HG03280 (cell line): Measurements from ENCODE around the gene FHIT.
"Not testable (repeated sequence)": the region's sequence is repeated elsewhere in the genome, so short reads cannot be mapped to it uniquely, and the experiment has no call there.

ENCODE experiments used
- ATAC-seq: cut with Tn5 transposase; IDR thresholded peaks from one replicate; pipeline ENCODE4 v1.9.1; 2021; ENCODE audit warnings: mild to moderate bottlenecking, moderate library complexity; ENCODE audit not compliant: unreplicated experiment

Gene FHIT

GRCh38 chr3:61117045-61117898 is 134.0 kb downstream of the FHIT start:
- no peak for ATAC-seq

- ATAC-seq: no peak
Measured at GRCh38 chr3:61114316-61114953, 136.8 kb downstream of the FHIT start.

DNA sequence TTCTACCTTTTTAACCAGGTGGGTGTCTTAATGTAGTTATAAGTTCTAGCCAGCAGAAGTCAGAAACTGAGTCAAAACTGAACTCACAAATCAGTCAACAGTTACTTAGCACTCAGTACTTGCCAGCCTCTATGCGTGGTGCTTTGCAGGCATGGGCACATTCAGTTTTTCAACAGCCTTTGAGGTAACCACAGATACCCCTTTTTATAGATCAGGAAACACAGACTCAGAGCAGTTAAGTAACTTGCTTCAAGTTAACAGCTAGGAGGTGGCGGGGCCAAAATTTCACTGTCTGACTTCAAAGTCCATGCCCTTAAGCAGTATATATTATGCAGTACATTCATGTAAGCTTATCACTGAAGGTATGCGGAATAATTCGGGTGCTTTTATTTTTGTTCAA is 139.4 kb downstream of the FHIT start:
- ATAC-seq: peak; percentile 54

DNA sequence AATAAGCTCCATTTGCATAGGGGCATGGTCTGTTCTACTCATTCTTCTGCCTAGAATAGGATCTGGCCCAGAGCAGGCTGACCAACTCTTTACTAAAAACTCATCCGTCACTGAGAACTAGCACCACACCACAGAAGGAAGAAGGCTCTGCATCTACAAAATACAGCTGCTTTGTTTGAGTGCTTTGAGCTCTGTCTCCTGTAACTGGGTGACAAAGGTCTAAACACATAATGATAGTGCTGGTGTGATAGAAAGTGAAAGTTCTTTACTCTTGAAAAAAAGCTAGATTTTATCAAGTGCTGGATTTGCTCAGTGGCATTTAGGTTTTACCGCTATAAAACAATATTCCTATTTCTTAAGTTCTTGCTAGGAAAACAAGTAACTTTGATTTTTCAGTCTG is 140.7 kb downstream of the FHIT start:
- ATAC-seq: no peak

- ATAC-seq: no peak
Measured at GRCh38 chr3:61108247-61109019, 142.8 kb downstream of the FHIT start.

DNA sequence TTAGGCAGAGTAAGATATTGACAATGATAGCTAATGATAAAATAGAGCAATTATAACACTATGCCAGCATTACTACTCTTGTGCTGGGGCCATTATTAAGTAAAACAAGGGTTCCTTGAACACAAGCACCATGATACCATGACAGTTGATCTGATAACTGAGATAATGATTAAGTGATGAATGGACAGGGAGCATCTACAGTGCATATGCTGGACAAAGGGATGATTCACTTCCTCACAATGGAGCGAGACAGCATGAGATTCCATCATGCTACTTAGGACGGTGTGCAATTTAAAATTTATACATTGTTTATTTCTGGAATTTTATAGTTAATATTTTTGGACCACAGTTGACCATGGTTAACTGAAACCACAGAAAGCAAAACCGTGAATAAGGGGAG is 156.6 kb downstream of the FHIT start:
- ATAC-seq: no peak

DNA sequence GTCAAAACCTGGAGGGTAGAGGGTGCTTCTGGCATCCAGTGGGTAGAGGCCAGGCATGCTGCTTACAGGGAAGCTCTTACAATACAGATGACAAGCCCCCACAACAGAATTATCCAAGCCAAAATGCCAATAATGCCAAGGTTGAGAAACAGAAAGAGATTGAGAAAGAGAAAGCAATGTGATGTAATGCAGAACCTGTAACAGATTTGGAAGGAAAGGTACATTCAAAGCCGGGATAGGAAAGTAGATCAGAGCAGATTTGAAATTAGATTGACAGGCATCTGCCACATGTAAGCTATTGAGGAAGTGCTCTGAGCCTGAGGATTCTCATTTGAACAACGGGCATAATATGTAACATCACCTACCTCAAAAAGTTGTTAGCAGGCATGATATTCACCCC is 157.9 kb downstream of the FHIT start:
- no peak for ATAC-seq

- ATAC-seq: no peak
Measured at GRCh38 chr3:61092870-61093269, 158.4 kb downstream of the FHIT start.

DNA sequence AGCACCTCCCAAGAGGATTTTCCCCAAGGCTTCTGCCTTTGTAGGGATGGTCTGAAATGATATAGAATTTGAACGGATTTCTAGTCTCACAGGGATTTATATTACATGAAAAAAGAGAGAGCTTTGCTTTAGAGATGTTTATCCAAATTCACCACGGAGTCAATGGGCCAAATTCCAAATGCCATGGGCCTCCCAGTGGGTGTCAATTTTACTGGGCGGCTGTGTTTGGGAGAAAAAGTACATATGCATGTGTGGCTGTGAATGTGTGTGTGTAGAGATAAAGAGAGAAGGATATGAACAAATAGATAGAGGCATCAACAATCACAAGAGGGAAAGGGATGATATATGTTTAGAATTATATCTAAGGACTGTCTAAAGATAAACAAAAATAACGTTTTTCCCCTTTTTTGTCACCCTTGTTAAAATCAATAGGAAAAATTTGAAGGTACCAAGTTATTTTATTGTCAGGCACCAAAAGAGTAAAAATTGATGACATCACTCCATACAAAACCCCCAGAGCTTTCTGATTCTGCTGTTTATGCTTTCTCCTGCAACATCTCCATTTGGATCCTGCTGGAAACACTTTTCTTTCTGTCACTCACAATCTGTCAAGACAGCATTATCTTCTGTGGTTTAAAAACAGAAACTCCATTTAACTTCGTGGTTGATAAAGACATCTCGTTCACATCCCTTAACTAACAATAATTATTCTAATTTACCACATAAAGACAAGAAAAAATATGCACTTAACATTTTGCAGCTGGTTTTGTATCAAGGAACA is 160.7 kb downstream of the FHIT start:
- ATAC-seq: no peak

- ATAC-seq: no peak
Measured at GRCh38 chr3:61087465-61087864, 163.8 kb downstream of the FHIT start.

- ATAC-seq: no peak
Measured at GRCh38 chr3:61081554-61081953, 169.7 kb downstream of the FHIT start.

GRCh38 chr3:61080737-61081445 is 170.4 kb downstream of the FHIT start:
- ATAC-seq: no peak

DNA sequence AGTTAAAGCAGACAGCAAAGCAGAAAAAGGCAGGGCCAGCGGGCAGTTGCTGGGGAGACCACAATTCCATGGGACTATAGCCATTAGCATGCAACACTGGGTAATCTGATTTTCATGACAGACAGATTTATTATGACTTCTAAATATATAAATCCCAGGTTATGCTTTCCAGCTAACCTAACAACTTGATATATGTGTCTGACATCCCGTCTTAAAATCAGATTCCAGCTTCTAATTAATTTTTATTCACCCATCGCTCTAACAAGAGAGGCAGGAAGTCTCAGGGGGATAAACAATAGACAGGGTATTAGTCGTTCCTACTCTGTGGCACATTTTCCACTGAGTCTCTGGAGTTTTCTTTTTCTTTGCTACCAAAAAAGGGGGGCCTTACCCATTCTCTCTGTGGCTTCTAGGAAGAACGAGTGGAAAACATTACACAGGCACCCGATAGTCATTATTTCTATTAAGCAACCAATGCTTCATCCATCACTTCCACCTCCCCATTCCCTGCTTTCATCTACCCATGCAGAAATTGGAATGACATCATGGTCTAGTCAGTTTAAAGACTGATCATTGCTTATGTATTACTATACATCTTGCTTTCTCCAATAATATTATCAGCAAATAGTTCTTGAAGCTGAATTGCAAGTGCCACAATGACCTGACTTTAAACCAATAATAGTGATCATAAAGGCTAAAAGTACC is 173.1 kb downstream of the FHIT start:
- no peak for ATAC-seq

DNA sequence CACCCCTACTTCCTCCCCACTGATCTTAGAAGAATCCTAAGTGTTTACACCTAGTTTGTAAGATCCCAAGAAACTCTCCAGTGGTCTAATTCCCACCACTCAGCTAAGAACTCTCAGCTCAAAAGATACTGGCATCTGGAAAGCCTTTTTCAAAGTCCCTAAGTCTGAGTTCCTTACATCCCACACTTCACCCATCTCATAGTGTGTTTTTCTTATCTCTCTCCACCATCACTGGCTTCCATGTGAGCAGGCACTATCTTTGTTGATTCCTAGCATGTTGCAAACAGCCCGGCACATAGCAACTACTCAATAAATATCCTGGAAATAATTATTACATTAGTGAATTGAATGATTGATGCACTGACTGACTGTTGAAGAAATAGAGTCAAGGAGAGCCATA is 173.7 kb downstream of the FHIT start:
- no peak for ATAC-seq

GRCh38 chr3:61074783-61075182 is 176.5 kb downstream of the FHIT start:
- no peak for ATAC-seq

- no peak for ATAC-seq
Measured at GRCh38 chr3:61073566-61074165, 177.6 kb downstream of the FHIT start.

- no peak for ATAC-seq
Measured at GRCh38 chr3:61068084-61068483, 183.2 kb downstream of the FHIT start.

GRCh38 chr3:61066800-61067199 is 184.5 kb downstream of the FHIT start:
- ATAC-seq: no peak

DNA sequence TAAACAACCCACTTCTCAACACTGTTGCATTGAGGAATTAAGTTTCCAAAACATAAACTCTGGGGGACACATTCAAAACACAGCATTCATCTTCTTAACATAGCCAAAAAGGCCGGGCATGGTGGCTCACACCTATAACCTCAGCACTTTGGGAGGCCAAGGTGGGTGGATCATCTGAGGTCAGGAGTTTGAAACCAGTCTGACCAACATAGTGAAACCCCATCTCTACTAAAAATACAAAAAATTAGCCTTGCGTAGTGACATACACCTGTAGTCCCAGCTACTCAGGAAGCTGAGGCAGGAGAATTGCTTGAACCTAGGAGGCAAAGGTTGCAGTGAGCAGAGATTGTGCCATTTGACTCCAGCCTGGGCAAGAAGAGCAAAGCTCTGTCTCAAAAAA is 185.0 kb downstream of the FHIT start:
- ATAC-seq: not testable (repeated sequence)
